Epidermal melanocyte (primary cell): ENCODE results near the gene BDNF.

Experiments used
- DNase-seq: peaks from one replicate; pipeline ENCODE4 v3.0.0; 2011; ENCODE audit warnings: low spot score; ENCODE audit not compliant: insufficient read length

Gene BDNF

DNA sequence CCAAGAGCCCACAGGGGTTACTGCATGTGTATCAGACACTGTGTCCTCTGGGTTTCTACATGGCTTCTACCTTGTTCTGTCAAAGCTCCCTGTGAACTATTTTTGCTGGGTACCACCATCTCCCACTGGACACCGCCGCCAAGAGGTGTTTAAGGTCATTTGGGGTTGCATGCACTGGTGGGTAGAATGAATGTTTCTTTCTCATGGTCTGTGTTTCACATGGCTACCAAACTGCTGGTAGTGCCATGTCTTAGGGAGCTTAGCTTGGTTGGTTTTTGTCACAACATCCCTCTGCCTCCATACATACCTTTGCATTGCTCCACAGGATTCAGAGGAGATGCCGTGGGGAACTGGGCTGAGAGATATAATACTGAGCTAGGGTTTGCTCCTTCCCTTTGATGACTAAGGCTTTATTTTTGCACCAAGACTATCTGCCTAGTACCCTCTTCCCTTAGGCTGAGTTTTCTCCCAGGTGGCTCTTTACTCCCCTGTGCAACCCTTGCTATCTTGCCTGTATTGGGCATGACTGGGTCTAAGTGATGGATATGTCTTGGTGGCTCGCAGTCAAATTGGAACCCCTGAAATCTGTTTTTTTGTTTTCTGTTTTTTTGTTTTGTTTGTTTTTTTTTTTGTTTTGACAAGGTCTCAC, 73.2 kb downstream of the BDNF start:
- DNase-seq: no peak

DNA sequence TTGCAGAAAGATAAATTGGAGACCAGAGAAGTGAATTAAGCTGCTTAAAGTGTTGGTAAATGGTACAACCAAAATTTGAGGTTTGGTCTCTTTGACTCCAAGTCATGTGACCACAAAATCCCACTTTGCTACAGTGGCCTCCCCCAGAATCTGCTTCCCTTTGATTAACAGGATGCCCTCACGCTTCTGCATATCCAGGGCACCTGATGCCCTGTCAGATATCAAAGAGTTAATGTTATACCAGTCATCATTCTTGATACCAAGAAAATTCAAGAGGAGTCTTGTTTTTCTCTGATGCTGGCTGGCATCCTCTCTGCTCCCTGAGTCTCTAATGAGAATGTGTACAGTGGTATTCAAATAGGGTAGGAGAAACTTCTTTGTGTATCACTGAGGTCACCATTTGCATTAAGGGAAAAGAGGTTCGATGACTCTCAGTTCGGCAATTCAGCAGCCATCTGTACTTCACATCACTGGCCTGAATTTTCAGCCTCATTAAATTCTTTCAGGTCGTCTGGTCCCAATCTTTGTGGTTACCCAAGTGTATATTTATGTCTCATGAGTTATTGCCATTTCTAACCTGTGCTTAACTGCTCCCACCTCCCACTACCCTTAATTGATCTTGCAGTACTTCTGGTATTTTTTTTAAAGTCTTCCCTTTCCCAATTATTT, 73.9 kb downstream of the BDNF start:
- no peak for DNase-seq

DNA sequence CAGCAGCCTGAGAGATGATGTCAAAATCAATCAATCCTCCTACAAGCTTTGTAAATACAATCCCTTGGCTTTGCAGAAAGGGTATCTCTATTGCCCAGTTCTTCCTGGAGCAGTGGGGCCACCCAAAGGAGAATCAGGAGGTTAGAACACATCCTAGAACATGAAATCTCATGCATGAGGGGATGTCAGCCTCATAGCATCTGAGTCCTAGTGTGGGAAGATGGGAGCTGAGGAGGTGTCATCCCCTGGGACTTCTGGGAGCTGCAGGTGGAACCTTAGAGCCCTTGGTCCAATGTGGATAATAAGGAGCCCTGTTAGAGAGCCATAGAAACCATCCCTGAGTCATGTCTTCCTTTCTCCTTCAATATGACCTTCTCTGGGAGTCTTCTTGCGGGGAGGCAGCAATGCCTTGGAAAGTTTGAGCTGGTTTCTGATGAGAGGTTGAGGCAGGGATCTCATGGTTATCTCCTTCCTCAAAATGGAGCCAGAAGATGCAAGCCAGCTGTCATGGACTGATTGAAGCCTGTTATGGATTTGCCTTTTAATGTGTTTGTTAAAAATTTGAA, 74.8 kb downstream of the BDNF start:
- no peak for DNase-seq

DNA sequence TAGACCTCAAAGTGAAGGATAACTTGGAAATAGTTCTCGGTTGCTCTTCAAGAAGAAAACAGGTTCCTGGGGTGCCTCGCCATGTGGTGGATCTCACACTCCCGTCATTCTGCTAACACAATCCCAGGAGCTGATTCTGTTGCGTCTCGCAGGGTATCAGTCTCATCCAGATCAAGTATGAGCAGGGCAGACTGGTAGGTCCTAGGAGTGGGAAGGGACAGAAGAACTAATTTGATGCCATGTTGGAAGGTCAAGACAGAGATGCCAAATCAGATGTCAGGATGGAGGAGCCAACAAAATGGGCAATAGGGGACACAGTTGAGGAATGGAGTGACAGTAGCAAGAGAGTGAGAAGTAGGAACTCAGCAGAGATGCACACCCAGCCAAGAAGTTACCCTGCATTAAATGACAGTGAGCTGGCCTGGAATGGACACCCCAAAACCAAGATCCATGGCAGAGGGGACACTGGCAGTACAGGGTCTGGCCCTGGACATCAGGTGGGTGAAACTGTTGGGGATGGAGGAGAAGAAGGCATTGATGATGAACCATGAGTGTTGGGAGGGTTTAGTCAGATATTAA, 76.2 kb downstream of the BDNF start:
- no peak for DNase-seq

DNA sequence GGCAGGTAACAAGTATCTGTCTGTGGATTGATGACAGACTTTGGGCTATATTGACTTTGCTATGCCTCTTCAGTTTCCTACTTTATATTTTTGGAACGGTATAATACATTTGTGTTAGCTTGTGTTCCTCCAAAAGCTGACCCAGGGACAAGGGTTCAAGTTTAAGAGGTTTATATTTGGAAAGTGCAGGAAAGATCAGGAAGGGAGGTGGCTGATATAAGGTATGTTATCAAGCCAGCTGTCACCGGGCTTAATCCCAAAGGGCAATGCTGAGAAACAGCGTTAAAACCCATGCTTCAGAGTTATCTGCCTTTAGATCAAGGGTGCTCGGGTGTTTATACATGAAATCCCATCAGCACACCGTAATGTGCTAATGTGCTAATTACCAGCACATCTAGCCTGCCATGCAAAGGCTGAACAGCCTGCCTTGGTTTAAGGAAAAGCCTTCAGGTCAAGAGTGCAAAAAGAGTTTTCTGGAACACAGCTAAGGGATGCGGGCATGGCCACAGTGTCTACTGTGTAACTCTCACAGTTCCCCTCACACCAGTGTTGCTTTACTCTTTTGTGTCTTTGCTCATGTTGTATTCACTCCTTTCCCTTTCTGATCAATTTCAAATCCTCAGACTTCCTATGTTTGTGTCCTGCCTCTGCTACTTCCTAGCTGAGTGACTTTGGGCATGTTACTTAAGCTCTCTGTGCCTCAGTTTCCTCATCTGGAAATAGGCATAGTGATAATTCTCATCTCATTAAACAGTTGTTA, 77.5 kb downstream of the BDNF start:
- DNase-seq: no peak

DNA sequence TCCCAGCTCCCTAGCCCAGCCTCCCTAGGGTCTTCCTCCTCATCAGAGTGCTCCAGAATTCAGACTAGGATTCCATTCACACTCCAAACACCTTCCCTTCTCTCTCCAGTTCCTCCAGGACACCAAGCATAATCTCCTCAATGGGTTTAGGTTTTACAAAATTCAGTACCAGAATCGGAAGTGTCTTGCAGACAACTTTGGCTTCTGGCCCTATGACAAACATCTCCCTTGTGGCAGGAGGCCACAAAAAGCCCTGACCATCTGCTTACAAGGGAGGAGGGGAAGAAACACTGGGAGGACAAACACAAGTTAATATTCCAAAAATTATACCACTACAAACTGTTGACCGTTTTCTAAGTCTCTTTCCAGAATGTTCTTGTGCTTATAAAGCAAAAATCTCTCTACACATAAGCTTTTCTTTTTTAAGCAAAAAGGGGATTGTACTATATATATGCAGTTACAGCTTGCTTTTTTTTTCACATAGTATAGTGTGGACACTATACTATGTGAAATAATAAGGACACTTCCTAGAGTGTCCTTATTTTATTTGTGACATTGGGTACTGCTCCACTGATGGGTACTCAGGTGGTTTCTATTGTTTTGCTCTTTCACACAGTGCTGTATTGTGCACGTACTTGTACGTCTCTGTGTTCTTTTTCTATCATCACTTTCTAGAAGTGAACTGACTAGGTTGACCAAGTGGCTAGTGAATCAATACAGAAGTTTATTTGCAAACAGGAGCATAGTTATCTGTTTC, 78.7 kb downstream of the BDNF start:
- DNase-seq: no peak

DNA sequence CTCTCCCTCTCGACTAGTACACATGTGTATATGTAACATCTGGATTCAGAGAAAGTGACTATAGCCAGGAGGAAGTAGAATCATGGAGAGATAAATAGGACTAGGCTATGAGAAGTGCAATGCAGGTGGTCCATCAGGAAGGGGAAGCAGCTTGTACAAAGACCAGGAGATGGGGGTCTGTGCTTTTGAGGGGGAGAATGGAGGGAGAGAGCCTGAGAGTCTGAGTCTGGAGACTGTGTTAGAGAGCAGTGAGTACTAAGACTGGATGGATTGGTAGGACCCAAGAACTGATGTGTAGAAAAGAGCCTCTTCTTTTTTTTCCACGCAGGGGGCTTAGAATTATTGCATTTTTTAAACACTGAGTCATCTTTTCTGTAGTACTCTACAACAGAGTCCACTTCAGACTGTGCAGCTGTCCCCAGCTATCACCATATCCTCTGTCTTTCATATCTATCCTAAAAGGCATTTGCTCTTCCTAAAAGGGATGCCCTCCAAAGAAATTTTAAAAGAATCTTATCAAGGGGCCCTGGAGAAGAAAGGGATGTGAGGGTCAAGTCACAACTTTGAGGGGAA, 80.4 kb downstream of the BDNF start:
- no peak for DNase-seq

DNA sequence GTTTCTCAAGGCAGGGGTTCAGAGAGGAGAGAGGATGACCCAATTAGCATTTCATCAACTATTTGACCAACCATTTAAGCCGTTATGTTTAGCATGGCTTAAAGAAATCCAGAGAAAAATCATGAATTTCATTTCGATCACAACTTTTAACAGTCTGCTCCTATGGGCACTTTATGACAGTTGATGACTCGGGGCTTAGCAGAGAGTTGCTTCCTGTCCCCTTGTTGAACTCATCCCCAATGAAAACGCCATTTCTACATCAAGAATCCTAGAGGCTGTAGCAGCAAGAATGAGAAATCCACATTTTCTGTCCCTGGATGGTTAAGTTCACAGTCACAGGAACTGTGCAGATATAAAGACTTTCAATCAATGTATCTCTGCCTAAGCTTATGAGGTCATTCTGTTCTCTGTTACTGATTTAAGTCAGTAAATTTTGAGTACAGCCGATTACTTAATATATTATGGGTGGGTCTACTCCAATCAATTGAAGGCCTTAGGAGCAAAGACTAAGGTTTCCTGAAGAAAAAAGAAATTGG, 81.1 kb downstream of the BDNF start:
- no peak for DNase-seq

DNA sequence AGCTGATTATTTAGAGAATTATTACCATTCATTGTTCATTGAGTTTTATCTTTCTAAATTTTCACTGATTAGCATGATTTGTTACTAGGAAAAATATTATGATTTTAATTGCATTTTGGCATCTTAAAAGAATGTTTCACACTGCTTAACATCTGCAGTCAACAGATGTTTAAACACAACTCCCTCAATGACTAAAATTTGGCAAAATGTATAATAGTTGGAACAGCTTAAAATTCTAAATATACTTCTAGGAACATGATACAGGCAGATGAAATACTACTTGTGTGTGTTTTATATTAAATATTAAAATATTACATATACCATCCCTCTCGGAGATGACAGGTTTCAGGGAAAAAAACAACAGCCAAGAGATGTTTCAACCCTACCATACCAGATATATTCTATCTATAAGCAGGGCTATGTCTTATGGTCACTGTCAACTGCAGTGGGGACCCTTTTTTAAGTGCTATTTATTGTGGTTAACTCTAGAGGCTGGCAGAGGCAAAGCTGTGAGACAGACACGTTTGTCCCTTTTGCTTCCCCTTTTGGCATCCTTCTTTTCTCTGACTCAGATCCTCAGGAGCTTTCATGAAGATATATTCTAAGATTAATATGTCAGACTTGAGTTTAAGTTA, 81.9 kb downstream of the BDNF start:
- no peak for DNase-seq

DNA sequence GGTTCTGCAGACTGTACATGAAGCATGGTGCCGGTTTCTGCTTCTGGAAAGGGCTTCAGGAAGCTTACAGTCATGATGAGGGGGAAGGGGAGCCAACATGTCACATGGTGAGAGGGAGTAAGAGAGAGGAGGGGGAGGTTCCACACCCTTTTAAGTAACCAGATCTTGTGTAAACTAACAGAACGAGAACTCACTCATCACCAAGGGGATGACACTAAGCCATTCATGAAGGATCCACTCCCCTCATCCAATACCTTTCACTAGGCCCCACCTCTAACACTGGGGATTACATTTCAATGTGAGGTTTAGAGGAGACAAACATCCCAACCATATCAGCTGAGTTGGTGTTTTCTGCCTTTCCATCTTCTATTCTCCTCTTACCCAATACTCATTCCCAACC, 83.5 kb downstream of the BDNF start:
- DNase-seq: no peak

DNA sequence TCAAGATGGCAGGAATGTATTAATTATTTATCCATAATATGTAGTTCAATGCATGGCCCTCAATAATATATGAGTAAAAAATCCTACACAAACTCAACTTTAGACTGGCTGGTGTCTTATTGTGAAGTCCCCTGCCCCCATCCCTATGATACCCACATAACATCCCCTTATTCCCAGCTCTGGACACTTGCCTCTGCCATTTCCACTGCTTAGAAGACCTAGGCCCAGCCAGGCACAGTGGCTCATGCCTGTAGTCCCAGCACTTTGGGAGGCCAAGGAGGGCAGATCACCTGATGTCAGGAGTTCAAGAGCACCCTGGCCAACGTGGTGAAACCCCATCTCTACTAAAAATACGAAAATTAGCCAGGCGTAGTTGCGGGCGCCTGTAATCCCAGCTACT, 84.4 kb downstream of the BDNF start:
- DNase-seq: no peak

DNA sequence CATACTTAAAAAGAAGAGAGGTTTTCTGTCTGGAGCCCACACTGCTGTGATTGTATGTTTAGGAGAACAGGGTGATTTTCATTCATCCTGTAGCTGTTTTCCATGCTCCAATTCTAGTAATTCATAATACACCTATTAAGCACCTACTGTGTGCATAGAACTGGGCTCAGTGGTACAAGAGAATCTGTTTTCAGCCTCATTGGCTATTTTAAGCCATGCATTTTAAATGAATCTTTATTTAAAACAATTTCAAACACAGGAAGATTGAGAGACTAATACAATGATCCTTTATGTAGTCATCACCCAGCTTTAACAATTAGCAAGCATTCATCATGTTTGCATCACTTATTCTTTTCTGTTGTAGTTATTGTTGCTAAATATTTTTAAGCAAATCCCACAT, 86.2 kb downstream of the BDNF start:
- no peak for DNase-seq

DNA sequence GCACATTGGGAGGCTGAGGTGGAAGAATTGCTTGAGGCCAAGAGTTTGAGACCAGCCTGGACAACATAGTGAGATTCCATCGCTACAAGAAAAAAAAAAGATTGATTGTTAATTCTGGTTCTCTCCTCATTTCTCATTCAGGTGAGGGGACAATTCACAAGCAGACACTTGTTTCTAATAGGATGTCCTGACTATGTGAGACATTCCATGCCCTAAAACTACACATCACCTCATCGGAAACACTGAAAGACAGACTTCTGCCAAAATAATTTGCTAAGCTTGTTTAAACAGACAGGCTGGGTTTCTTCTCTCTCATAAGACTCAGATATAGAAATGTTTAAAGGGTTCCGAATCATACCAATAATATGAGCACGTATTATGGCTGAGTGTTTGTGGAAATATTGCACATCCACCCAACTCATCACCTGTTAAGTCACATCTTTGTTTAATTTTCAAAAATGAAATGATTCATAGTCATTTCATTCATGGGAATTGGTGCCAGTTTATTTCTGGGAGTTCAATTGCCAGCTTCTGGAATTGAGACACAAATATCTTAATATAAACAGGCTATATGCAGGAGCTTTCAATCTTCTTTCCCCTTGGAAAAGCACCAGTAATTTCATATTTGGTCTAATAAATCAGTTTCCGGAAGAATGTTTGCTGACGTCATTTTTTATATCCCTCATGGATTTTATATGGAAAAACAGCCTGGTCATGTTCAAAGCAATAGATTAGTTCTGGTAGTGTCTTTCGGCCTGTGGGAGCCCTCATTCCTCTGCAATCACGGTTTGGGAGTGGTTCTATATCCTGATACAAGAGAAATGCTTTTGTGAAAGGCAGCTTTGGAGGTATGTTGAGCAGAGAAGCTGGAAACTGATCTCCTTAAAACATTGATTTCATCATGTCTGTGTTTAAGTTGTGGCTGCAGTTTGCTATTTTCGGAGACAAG, 87.0 kb downstream of the BDNF start:
- DNase-seq: no peak

DNA sequence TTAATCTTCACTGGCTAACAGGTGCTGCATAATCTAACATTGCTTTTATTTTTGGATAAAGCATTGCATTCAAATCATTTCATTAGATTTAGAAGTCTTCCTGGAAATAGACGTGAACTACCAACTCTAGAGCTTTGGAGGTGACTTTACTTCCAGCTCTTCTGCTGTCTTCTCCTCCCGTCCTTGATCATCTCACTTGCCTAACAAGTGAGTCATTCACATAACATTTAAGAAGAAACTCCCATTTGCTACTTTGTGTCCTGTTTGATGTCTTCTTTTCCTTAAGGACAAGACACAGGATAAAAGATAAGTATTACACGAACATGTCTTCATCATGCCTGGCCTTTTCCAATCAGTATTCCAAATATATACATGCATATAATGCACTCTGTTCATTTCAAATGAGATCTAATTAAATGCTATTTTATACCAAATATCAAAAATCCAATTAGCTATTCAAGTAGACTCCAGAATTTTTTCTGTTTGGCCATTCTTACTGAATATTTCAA, 88.3 kb downstream of the BDNF start:
- DNase-seq: no peak

DNA sequence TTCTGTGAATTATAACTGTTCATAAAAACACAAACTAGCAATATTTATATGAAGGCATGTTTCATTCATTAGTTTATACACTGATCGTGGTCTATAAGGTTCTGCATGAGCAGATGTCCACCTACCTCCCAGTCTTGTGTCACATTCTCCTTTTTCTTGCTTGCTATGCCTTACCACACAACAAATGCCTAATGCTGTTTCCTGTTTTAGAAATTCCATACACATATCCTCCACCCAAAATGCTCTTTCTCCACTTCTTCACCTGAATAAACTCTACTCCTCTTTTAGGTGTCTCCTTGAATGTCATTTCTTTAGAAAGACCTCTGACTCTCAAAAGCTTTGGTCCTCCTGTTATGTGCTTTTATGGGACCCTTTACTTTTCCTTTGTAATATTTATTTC, 88.9 kb downstream of the BDNF start:
- DNase-seq: no peak

DNA sequence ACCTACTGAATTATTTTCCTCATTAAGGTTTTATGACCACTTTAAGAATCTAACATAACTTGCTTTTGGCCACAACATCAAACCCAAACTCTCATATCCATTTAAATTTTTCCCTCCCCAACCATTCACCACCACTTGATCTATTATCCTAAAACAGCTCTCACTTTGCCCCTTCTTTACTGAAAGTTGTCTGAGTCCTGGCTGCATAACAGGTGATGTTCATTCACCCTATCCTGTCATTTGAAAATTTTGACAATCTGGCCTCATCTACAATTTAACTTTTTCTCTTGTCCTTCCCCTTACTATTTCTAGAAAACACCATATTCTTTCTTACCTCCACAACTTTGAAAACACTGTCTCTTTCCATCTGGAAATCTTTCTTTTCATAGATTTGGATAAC, 89.3 kb downstream of the BDNF start:
- no peak for DNase-seq

DNA sequence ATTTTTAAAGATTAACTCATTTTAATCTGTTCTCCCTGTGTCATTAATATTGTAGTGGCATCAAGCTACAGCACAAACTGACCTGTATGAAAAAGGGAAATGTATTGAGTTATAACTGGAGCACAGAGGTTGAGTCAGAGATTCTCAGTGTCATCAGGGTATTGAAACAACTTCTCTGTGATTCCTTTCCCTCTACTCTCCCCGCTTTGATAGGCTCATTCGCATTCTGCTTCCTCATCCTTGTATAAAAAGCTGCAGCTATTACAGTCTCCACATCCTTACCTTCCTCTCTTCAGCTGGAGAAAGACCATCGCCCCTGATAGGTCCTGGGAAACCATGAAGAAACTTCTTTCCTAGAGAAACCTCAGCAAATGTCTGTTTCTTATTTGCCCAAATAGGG, 90.0 kb downstream of the BDNF start:
- no peak for DNase-seq

DNA sequence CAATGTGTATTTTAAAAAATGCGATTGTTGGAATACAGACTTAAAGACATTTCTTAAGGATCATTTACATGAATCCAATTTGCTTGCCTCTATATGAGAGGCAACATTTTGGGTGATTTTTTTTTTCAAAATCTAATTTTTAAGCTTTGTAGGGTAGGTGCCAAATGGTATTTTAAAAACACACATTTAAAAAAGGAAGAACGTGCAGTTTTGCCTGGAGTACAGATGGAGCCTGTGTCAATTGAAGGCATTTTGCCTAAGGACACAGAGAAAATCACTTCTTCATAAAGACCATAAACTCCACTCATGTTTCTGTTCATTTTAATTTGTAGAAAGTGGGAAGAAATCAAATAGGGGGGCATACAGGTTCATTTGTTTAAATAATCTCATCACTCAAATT, 91.3 kb downstream of the BDNF start:
- DNase-seq: no peak

DNA sequence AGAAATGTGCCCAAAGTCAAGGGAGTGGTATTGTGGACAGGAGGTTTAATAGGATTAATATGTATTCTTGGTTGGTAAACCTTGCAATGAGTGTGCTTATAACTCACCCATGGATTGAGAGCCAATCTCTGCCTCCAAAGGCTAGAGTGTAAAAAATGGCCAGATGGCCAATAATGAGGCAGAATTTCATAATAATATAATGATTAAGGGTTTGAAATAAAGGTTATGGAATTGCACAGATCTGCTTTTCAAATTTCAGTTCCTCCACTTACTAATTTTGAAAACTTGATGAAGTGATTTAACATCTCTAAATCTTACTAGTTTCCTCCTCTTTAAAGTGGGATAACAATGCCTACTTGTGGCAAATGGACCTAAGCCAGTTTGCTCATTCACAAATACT, 94.8 kb downstream of the BDNF start:
- DNase-seq: no peak
